Lung (tissue), 12 donors: ENCODE data around the gene MRPL41. TPM values are rescaled to one million over a fixed set of nuclear protein-coding genes. Genes with fewer than 3 reads are reported as not detected.
A peak's percentile ranks its signal among the peaks of the same experiment; 100 is the strongest.
"Not testable (repeated sequence)": the region's sequence is repeated elsewhere in the genome, so short reads cannot be mapped to it uniquely, and the experiment has no call there.

ENCODE experiments used
- ATAC-seq: fragments of 200-7000 bp; cut with Tn5 transposase; one replicate; pipeline ENCODE4 v1.9.1; 2020; ENCODE audit warnings: moderate number of reproducible peaks; ENCODE audit not compliant: insufficient read depth, low FRiP score
- DNase-seq, 3 donors: peaks; one replicate each; pipeline ENCODE4 v3.0.0-alpha.2; 2013 to 2017
- H3K27ac ChIP-seq, 2 donors: one replicate each; pipeline ENCODE4 v1.5.1; 2013; ENCODE audit warnings: mild to moderate bottlenecking in 2 of 2, moderate library complexity in 2 of 2, control low read depth in 1 of 2, inconsistent platforms in 1 of 2, low read depth in 1 of 2, low read length in 1 of 2
- H3K27me3 ChIP-seq, 3 donors: one replicate each; pipeline ENCODE4 v1.5.1; 2013; ENCODE audit warnings: low read length in 2 of 3; ENCODE audit not compliant: control insufficient read depth in 3 of 3, insufficient read depth in 3 of 3
- H3K36me3 ChIP-seq, 4 donors: one replicate each; pipeline ENCODE4 v1.5.1; 2013; ENCODE audit warnings: low read length in 4 of 4, mild to moderate bottlenecking in 1 of 4, moderate library complexity in 1 of 4; ENCODE audit not compliant: control insufficient read depth in 4 of 4, insufficient read depth in 4 of 4
- H3K4me1 ChIP-seq, 5 donors: one replicate each; pipeline ENCODE4 v1.5.1; 2013; ENCODE audit warnings: low read length in 5 of 5, mild to moderate bottlenecking in 2 of 5, moderate library complexity in 1 of 5; ENCODE audit not compliant: control insufficient read depth in 5 of 5, insufficient read depth in 5 of 5
- H3K4me3 ChIP-seq: one replicate; pipeline ENCODE4 v1.5.1; 2013; ENCODE audit warnings: mild to moderate bottlenecking, control low read depth, moderate library complexity
- H3K9ac ChIP-seq, 2 donors: one replicate each; pipeline ENCODE4 v1.5.1; 2013; ENCODE audit warnings: low read length in 2 of 2, control low read depth in 1 of 2; ENCODE audit not compliant: insufficient read depth in 1 of 2
- H3K9me3 ChIP-seq, 4 donors: one replicate each; pipeline ENCODE4 v1.5.1; 2013; ENCODE audit warnings: low read length in 3 of 4, mild to moderate bottlenecking in 1 of 4, moderate library complexity in 1 of 4; ENCODE audit not compliant: control insufficient read depth in 4 of 4, insufficient read depth in 3 of 4
- CTCF ChIP-seq: IDR thresholded peaks from 2 replicates; pipeline ENCODE4 v1.5.1; 2012; ENCODE audit warnings: mild to moderate bottlenecking; ENCODE audit errors: control extremely low read depth, extremely low read depth
- WGBS, 2 donors: extraction: QIAGEN DNeasy Blood & Tissue Kit; methylation state at CpG; one replicate each; pipeline ENCODE4 v1.1.7; 2013; 5-methylcytosine and 5-hydroxymethylcytosine counted together
- polyA plus RNA-seq, 2 donors: library from polyadenylated mRNA; stranded (reverse); fragments of 200-250 nt; gene quantifications; one replicate each; pipeline ENCODE4 v1.2.1, GENCODE V29; 2013
- total RNA-seq, 2 donors: library from RNA; depleted of rRNA in 1 of 2; stranded (reverse); fragments of >200 nt in 1 of 2; gene quantifications; one replicate each; pipeline ENCODE4 v1.2.1, GENCODE V29; 2014 to 2021
- donor health status: control.
- donor health status: control.
- donor health status: Bipolar disorder and iron deficiency.
- donor health status: healthy.
- donor health status: DM: yes; HTN: yes; CAD: no.

The MRPL41 gene
- total and polyA plus RNA-seq, 4 donors = 24.2 to 110 (median 53.3) TPM

GRCh38 chr9:137515338-137515724 lies 36.3 kb upstream of the MRPL41 start:
- Histone ChIP-seq H3K4me3 (no peak overlapping the region), H3K36me3 (peaks cover 0 to 8% (median 0%) of the 10 kb centered on the region in 4 donors), H3K27ac (no peak overlapping the region), H3K9ac (no peak overlapping the region), H3K9me3 (no peaks in the 10 kb centered on the region), H3K4me1 (no peaks in the 10 kb centered on the region), H3K27me3 (no peaks in the 10 kb centered on the region)
- ATAC-seq (no peak), DNase-seq (peak in 1 of 3 donors; percentile 9)
- no peak for TF ChIP-seq CTCF
- WGBS, 2 donors = 88 to 95% methylated on average over 23 of the region's 23 CpGs

GRCh38 chr9:137516144-137516917 lies 35.3 kb upstream of the MRPL41 start:
- DNase-seq = peak in 1 of 3 donors; percentile 9
- Histone ChIP-seq H3K9ac (no peak overlapping the region), H3K27ac (no peak overlapping the region), H3K27me3 (no peaks in the 10 kb centered on the region), H3K9me3 (no peaks in the 10 kb centered on the region), H3K36me3 (peaks cover 0 to 8% (median 0%) of the 10 kb centered on the region in 4 donors), H3K4me3 (no peak overlapping the region), H3K4me1 (no peaks in the 10 kb centered on the region)
- WGBS, 2 donors = 87% methylated on average over 10 of the region's 10 CpGs
- TF ChIP-seq CTCF = no peak
- ATAC-seq = no peak

GRCh38 chr9:137518661-137519459 lies 32.8 kb upstream of the MRPL41 start:
- H3K4me1 ChIP-seq = not testable (repeated sequence)

GRCh38 chr9:137519553-137519952 lies 32.1 kb upstream of the MRPL41 start:
- no peaks in the 10 kb centered on the region for H3K9me3 ChIP-seq
- no peak overlapping the region for H3K9ac ChIP-seq
- no peak for ATAC-seq
- H3K36me3 ChIP-seq = peaks cover 0 to 6% (median 0%) of the 10 kb centered on the region in 4 donors
- TF ChIP-seq CTCF = no peak
- DNase-seq = no peak
- H3K27me3 ChIP-seq = no peaks in the 10 kb centered on the region
- no peak overlapping the region for H3K4me3 ChIP-seq
- 93% methylated on average over 10 of the region's 10 CpGs for WGBS, 2 donors
- no peaks in the 10 kb centered on the region for H3K4me1 ChIP-seq
- H3K27ac ChIP-seq = no peak overlapping the region

More at GRCh38 chr9:137518661-137519459, 32.8 kb upstream of the MRPL41 start:
- not testable (repeated sequence) for H3K27ac ChIP-seq, DNase-seq, H3K27me3 ChIP-seq, H3K4me3 ChIP-seq, ATAC-seq, H3K9me3 ChIP-seq, H3K9ac ChIP-seq, H3K36me3 ChIP-seq
- 90 to 91% methylated on average over 13 of the region's 13 CpGs for WGBS, 2 donors
